Neural crest cell (in vitro differentiated cells): Measurements from ENCODE around the gene NKAIN1. TPM values are rescaled to one million over a fixed set of nuclear protein-coding genes. Genes with fewer than 3 reads are reported as not detected.
"Not testable (repeated sequence)": the region's sequence is repeated elsewhere in the genome, so short reads cannot be mapped to it uniquely, and the experiment has no call there.

ENCODE experiments used
- DNase-seq: peaks from one replicate; pipeline ENCODE4 v3.0.0; 2021; ENCODE audit warnings: low read depth, mixed read lengths, low spot score
- H3K27ac Mint-ChIP-seq: one replicate; pipeline ENCODE4 v1.8.0; 2021; ENCODE audit warnings: mild to moderate bottlenecking, mixed read lengths; ENCODE audit not compliant: unreplicated experiment
- H3K27me3 Mint-ChIP-seq: 2 replicates; pipeline ENCODE4 v1.8.0; 2021; ENCODE audit warnings: low read depth, mild to moderate bottlenecking, mixed read lengths
- H3K36me3 Mint-ChIP-seq: 2 replicates; pipeline ENCODE4 v1.8.0; 2021; ENCODE audit warnings: low read depth, mild to moderate bottlenecking, mixed read lengths
- H3K4me1 Mint-ChIP-seq: 2 replicates; pipeline ENCODE4 v1.8.0; 2021; ENCODE audit warnings: mixed read lengths
- H3K4me3 Mint-ChIP-seq: one replicate; pipeline ENCODE4 v1.8.0; 2021; ENCODE audit warnings: mild to moderate bottlenecking, mixed read lengths
- H3K9me3 Mint-ChIP-seq: 2 replicates; pipeline ENCODE4 v1.8.0; 2021; ENCODE audit warnings: mixed read lengths
- total RNA-seq: library from RNA; stranded (reverse); gene quantifications from 2 replicates; pipeline ENCODE4 v1.2.1, GENCODE V29; 2021
- TF ChIP-seq, protein P1 (sequence below): fragments of 200-600 bp; sonication (generic); conservative IDR thresholded peaks from 2 replicates; pipeline ENCODE4 v1.5.0; 2021; ENCODE audit warnings: antibody characterized with exemption, mild to moderate bottlenecking

NKAIN1 gene
- total RNA-seq, 1 donor from 2014 or later: 73.2 TPM

DNA sequence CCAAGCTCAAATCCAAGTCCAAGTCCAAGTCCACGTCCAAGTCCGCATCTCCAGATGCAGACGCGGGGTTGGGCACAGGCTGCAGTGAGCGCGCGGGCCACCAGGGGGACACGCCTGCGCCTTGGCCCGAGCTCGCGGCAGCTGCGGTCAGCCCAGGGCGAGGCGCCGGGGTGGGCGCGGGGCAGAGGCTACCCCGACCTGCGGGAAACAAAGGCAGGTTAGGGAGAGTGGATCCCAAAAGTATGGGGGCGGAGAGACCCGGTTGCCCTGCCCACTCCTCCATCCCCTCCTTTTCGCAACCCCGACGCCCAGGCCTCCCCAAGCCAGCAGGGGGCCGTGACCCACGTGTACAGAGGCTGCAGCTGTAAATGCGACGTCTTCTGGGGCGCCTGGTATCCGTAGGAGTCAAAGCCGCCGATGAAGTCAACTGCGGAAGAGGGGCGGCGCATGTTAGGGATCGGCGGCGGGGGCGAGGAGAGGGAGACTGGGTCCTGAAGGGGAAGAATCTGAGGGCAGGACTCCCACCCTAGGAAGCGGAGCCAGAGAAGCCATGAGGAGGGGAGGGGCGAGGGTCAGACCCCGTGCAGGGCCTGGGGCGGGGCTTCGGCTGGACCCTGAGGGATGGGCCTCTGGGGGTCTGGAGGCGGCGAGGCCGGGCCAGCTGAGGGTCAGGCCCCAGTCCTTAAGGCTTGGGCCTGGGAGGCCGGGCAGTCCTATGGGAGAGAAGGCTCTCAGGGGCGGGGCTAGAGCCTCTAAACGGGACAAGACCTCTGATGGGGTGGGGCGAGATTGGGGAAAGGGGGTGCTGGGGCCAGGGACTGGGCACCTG is 58.0 kb downstream of the NKAIN1 start:
- Mint-ChIP-seq H3K36me3 (peaks cover 11% of the 10 kb centered on the region), H3K4me1 (peaks cover 5% of the 10 kb centered on the region), H3K4me3 (no peak overlapping the region), H3K27ac (no peak overlapping the region), H3K9me3 (no peaks in the 10 kb centered on the region), H3K27me3 (no peaks in the 10 kb centered on the region)
- TF ChIP-seq, protein P1, sequence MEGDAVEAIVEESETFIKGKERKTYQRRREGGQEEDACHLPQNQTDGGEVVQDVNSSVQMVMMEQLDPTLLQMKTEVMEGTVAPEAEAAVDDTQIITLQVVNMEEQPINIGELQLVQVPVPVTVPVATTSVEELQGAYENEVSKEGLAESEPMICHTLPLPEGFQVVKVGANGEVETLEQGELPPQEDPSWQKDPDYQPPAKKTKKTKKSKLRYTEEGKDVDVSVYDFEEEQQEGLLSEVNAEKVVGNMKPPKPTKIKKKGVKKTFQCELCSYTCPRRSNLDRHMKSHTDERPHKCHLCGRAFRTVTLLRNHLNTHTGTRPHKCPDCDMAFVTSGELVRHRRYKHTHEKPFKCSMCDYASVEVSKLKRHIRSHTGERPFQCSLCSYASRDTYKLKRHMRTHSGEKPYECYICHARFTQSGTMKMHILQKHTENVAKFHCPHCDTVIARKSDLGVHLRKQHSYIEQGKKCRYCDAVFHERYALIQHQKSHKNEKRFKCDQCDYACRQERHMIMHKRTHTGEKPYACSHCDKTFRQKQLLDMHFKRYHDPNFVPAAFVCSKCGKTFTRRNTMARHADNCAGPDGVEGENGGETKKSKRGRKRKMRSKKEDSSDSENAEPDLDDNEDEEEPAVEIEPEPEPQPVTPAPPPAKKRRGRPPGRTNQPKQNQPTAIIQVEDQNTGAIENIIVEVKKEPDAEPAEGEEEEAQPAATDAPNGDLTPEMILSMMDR: peak; percentile 80
- peak; percentile 57 for DNase-seq

DNA sequence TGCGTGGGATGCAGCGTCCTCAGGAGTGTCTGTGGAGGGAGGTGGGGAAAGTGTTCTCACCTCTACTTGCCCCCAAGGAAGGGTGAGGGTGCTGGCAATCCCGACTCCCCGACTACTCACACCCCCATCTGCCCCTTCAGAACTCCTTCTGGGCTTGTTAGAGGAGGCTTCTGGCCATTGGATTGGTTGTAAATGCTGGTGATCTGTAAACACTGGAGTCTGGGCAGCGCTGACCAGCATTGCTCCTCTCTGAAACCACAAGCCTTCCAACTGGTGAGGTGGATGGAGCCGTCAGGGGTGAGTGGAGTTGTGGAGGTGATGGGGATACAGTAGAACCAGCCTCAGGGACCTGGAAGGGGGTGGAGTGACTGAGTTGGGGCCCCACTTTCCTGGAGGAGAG is 59.3 kb downstream of the NKAIN1 start:
- no peak overlapping the region for H3K27ac Mint-ChIP-seq
- H3K27me3 Mint-ChIP-seq: no peaks in the 10 kb centered on the region
- no peak for DNase-seq
- H3K36me3 Mint-ChIP-seq: peaks cover 11% of the 10 kb centered on the region
- peaks cover 5% of the 10 kb centered on the region for H3K4me1 Mint-ChIP-seq
- H3K4me3 Mint-ChIP-seq: no peak overlapping the region
- H3K9me3 Mint-ChIP-seq: no peaks in the 10 kb centered on the region
- TF ChIP-seq, protein P1: no peak

DNA sequence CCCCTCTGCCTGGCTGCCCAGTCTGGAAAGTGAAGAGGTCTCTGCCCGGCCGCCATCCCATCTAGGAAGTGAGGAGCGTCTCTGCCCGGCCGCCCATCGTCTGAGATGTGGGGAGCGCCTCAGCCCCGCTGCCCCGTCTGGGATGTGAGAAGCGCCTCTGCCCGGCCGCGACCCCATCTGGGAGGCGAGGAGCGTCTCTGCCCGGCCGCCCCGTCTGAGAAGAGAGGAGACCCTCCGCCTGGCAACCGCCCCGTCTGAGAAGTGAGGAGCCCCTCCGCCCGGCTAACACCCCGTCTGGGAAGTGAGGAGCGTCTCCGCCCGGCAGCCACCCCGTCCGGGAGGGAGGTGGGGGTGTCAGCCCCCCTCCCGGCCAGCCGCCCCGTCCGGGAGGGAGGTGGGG is 63.4 kb downstream of the NKAIN1 start:
- not testable (repeated sequence) for H3K27ac Mint-ChIP-seq, H3K4me3 Mint-ChIP-seq, DNase-seq, H3K4me1 Mint-ChIP-seq, H3K9me3 Mint-ChIP-seq, H3K27me3 Mint-ChIP-seq
- H3K36me3 Mint-ChIP-seq: peaks cover 17% of the 10 kb centered on the region

DNA sequence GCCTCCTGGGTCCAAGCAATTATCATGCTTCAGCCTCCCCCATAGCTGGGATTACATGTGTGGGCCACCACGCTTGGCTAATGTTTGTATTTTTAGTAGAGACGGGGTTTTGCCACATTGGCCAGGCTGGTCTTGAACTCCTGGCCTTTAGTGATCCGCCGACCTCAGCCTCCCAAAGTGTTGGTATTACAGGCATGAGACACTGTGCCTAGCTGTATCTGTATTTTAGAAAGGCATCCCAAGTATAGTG is 69.3 kb downstream of the NKAIN1 start:
- no peaks in the 10 kb centered on the region for H3K27me3 Mint-ChIP-seq

DNA sequence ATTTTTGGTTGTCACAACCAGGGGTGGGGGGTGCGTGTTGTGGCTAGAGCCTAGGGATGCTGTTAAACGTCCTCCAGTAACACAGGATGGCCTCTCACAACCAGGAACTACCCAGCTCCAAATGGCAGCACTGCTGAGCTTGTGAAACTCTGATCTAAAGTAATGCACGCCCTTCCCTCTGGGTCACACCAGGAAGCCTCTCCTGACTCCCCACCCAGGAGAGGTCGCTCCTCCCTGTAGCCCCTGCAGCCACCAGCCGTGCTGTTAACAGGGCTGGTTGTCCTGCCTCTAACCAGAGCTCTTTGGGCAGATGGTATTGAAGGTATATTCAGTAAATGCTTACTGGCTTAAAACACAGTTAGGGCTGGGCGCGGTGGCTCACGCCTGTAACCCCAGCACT is 73.2 kb downstream of the NKAIN1 start:
- Mint-ChIP-seq H3K4me3 (no peak overlapping the region), H3K27me3 (no peaks in the 10 kb centered on the region), H3K9me3 (no peaks in the 10 kb centered on the region), H3K27ac (no peak overlapping the region), H3K4me1 (peaks cover 13% of the 10 kb centered on the region), H3K36me3 (no peaks in the 10 kb centered on the region)
- TF ChIP-seq, protein P1: no peak
- no peak for DNase-seq

More for the DNA sequence above, 69.3 kb downstream of the NKAIN1 start:
- TF ChIP-seq, protein P1: no peak
- H3K9me3 Mint-ChIP-seq: no peaks in the 10 kb centered on the region
- DNase-seq: no peak
- peak overlapping the region; percentile 72 for H3K27ac Mint-ChIP-seq
- H3K36me3 Mint-ChIP-seq: peaks cover 6% of the 10 kb centered on the region
- no peak overlapping the region for H3K4me3 Mint-ChIP-seq
- peaks cover 7% of the 10 kb centered on the region for H3K4me1 Mint-ChIP-seq

DNA sequence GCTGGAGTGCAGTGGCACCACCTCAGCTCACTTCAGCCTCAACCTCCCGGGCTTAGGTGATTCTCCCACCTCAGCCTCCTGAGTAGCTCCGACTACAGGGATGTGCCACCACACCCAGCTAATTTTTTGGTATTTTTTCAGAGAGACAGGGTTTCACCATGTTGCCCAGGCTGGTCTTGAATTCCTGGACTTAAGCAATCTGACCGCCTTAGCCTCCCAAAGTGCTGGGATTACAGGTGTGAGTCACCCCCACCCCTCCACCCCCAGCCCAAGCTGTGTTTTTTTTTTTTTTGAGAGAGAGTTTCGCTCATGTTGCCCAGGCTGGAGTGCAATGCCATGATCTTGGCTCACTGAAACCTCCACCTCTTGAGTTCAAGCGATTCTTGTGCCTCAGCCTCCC is 75.4 kb downstream of the NKAIN1 start:
- no peak overlapping the region for H3K27ac Mint-ChIP-seq
- peaks cover 8% of the 10 kb centered on the region for H3K4me1 Mint-ChIP-seq
- no peaks in the 10 kb centered on the region for H3K9me3 Mint-ChIP-seq
- H3K27me3 Mint-ChIP-seq: no peaks in the 10 kb centered on the region
- no peak for DNase-seq
- no peaks in the 10 kb centered on the region for H3K36me3 Mint-ChIP-seq
- H3K4me3 Mint-ChIP-seq: no peak overlapping the region
- TF ChIP-seq, protein P1: no peak
